Endodermal cell (in vitro differentiated cells): Measurements from ENCODE around the gene ANKFY1. TPM values are rescaled to one million over a fixed set of nuclear protein-coding genes. Genes with fewer than 3 reads are reported as not detected.

Experiments
- DNase-seq: peaks from one replicate; pipeline ENCODE4 v3.0.0-alpha.2; 2017
- H3K27ac ChIP-seq: 2 replicates; pipeline ENCODE4 v1.5.1; 2013; ENCODE audit warnings: mild to moderate bottlenecking, low read depth, low read length, moderate library complexity
- H3K27me3 ChIP-seq: 2 replicates; pipeline ENCODE4 v1.6.1; 2013; ENCODE audit warnings: mild to moderate bottlenecking, low read length, moderate library complexity; ENCODE audit not compliant: insufficient read depth, control insufficient read depth, poor library complexity, severe bottlenecking
- H3K36me3 ChIP-seq: 2 replicates; pipeline ENCODE4 v1.7.0; 2013; ENCODE audit warnings: mild to moderate bottlenecking, low read length, moderate library complexity; ENCODE audit not compliant: control insufficient read depth, insufficient read depth
- H3K4me1 ChIP-seq: one replicate; pipeline ENCODE4 v1.7.0; 2013; ENCODE audit warnings: low read length; ENCODE audit not compliant: control insufficient read depth, insufficient read depth
- H3K4me3 ChIP-seq: 2 replicates; pipeline ENCODE4 v1.5.1; 2013; ENCODE audit warnings: mild to moderate bottlenecking, low read length, moderate library complexity
- H3K9ac ChIP-seq: 2 replicates; pipeline ENCODE4 v1.6.1; 2013; ENCODE audit warnings: mild to moderate bottlenecking, low read length, moderate library complexity; ENCODE audit not compliant: poor library complexity, severe bottlenecking; ENCODE audit errors: extremely low read depth
- H3K9me3 ChIP-seq: 2 replicates; pipeline ENCODE4 v1.6.1; 2013; ENCODE audit warnings: mild to moderate bottlenecking, low read length, moderate library complexity; ENCODE audit not compliant: control insufficient read depth
- H3K27ac Mint-ChIP-seq: 2 replicates; pipeline ENCODE4 v1.8.0; 2020; ENCODE audit warnings: mixed read lengths
- H3K27me3 Mint-ChIP-seq: 2 replicates; pipeline ENCODE4 v1.8.0; 2021; ENCODE audit warnings: mild to moderate bottlenecking, mixed read lengths; ENCODE audit not compliant: insufficient read depth
- H3K36me3 Mint-ChIP-seq: 2 replicates; pipeline ENCODE4 v1.8.0; 2020; ENCODE audit warnings: low read depth, mixed read lengths
- H3K4me1 Mint-ChIP-seq: 2 replicates; pipeline ENCODE4 v1.8.0; 2020; ENCODE audit warnings: mixed read lengths
- H3K4me3 Mint-ChIP-seq: 2 replicates; pipeline ENCODE4 v1.8.0; 2020; ENCODE audit warnings: mild to moderate bottlenecking, moderate library complexity, mixed read lengths
- H3K9me3 Mint-ChIP-seq: 2 replicates; pipeline ENCODE4 v1.8.0; 2020; ENCODE audit warnings: mild to moderate bottlenecking, mixed read lengths
- WGBS, 2 experiments: methylation state at CpG; one replicate each; pipeline versions ENCODE4 v1.1.5 to v1.1.7; 2013; ENCODE audit warnings: missing lambda C conversion rate in 2 of 2, mixed read lengths in 1 of 2; ENCODE audit not compliant: insufficient coverage in 1 of 2, insufficient read length in 1 of 2; 5-methylcytosine and 5-hydroxymethylcytosine counted together
- total RNA-seq, 2 donors: library from RNA; stranded (reverse); fragmentation: NEBNext Ultra II Directional in 1 of 2; extraction: Animal tissue kit (Norgen Biotek cat#: 25700) in 1 of 2; gene quantifications; 2 replicates in 1 of 2; 3 replicates in 1 of 2; pipeline ENCODE4 v1.2.1, GENCODE V29; 2021
- TF ChIP-seq, protein P1 (sequence below): fragments of 200-600 bp; sonication (generic); conservative IDR thresholded peaks from 2 replicates; pipeline ENCODE4 v1.5.0; 2021; ENCODE audit warnings: antibody characterized with exemption, mild to moderate bottlenecking

ANKFY1 gene
- total RNA-seq, 2 donors from 2014 or later = 48.0 to 62.4 TPM

DNA sequence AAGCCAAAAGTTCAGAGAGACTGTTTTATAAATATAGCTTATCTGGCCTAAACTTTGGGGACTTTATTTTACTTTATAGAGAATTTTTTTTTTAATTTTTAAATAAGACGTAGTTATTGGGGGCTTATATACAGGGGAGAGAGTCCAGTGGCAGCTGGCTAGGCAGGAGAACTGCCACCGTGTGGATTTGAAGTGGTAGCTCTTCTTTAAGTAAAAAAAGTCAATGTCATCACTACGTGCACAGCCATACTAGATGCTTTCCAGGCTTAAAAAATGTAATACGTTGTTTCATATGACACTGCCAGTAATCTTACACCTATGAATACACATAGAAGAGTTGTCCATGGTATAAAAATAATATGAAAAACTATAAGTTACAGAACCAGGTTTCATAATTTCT lies 31.9 kb upstream of the ANKFY1 start:
- H3K4me1 Mint-ChIP-seq = peaks cover 12% of the 10 kb centered on the region
- WGBS, 2 experiments = 91 to 93% methylated on average over 2 of the region's 4 CpGs

DNA sequence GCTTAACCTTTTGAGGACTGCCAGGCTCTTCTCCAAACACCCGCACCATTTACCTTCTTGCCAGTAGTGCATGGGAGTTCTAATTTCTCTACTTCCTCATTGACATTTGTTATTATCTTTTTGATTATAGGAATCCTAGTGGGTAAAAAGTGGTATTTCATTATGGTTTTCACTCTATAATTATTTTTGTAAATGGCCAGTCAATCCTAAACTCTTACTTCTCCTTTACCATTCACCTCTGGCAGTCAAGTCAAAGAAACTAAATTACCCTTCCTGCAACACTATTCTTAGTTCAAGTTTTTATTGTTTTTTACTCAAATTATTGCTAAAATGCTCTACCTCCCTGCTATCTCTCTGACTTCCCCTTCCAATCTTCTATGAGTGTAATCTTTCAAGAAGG lies 29.8 kb upstream of the ANKFY1 start:
- peaks cover 12% of the 10 kb centered on the region for H3K4me1 Mint-ChIP-seq
- H3K27ac Mint-ChIP-seq = peak overlapping the region; percentile 27
- Histone ChIP-seq H3K27me3 (no peaks in the 10 kb centered on the region), H3K4me1 (no peaks in the 10 kb centered on the region), H3K27ac (no peak overlapping the region), H3K36me3 (peaks cover 90% of the 10 kb centered on the region), H3K9me3 (no peaks in the 10 kb centered on the region), H3K4me3 (no peak overlapping the region), H3K9ac (no peak overlapping the region)
- no peaks in the 10 kb centered on the region for H3K27me3 Mint-ChIP-seq
- no peaks in the 10 kb centered on the region for H3K9me3 Mint-ChIP-seq
- no peak overlapping the region for H3K4me3 Mint-ChIP-seq
- WGBS, 2 experiments = no CpG with 5 or more reads among the region's 1 CpG
- H3K36me3 Mint-ChIP-seq = peaks cover 56% of the 10 kb centered on the region
- DNase-seq = no peak
- TF ChIP-seq, protein P1, sequence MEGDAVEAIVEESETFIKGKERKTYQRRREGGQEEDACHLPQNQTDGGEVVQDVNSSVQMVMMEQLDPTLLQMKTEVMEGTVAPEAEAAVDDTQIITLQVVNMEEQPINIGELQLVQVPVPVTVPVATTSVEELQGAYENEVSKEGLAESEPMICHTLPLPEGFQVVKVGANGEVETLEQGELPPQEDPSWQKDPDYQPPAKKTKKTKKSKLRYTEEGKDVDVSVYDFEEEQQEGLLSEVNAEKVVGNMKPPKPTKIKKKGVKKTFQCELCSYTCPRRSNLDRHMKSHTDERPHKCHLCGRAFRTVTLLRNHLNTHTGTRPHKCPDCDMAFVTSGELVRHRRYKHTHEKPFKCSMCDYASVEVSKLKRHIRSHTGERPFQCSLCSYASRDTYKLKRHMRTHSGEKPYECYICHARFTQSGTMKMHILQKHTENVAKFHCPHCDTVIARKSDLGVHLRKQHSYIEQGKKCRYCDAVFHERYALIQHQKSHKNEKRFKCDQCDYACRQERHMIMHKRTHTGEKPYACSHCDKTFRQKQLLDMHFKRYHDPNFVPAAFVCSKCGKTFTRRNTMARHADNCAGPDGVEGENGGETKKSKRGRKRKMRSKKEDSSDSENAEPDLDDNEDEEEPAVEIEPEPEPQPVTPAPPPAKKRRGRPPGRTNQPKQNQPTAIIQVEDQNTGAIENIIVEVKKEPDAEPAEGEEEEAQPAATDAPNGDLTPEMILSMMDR = no peak

More for the DNA sequence above, 31.9 kb upstream of the ANKFY1 start:
- Histone ChIP-seq H3K27me3 (no peaks in the 10 kb centered on the region), H3K4me3 (no peak overlapping the region), H3K9ac (no peak overlapping the region), H3K4me1 (no peaks in the 10 kb centered on the region), H3K27ac (no peak overlapping the region), H3K36me3 (peaks cover 78% of the 10 kb centered on the region), H3K9me3 (no peaks in the 10 kb centered on the region)
- TF ChIP-seq, protein P1 = no peak
- H3K36me3 Mint-ChIP-seq = peaks cover 62% of the 10 kb centered on the region
- no peak overlapping the region for H3K4me3 Mint-ChIP-seq
- no peak for DNase-seq
- no peaks in the 10 kb centered on the region for H3K9me3 Mint-ChIP-seq
- no peak overlapping the region for H3K27ac Mint-ChIP-seq
- H3K27me3 Mint-ChIP-seq = no peaks in the 10 kb centered on the region

DNA sequence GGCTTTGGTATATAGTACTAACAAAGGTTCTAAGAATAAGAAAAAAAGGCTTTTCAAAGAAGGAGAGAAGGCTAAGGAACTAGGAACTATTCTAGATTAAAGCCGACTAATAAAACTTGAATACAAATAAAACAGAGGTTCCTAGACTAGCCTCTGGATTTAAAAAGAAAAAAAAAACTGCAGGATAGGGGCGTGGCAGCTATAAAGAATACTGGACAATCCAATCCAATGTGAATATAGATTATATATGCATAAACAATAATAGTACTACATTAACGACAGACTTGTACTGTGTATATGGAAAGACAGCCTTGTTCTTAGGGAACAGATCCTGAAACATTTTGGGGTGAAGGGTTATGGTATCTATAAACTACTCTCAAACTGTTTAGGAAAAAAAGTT lies 23.9 kb upstream of the ANKFY1 start:
- no peaks in the 10 kb centered on the region for H3K4me1 ChIP-seq
- H3K4me1 Mint-ChIP-seq = no peaks in the 10 kb centered on the region

More for the DNA sequence above, 23.9 kb upstream of the ANKFY1 start:
- Histone ChIP-seq H3K36me3 (peaks cover 68% of the 10 kb centered on the region), H3K9ac (no peak overlapping the region), H3K27me3 (no peaks in the 10 kb centered on the region), H3K27ac (no peak overlapping the region), H3K4me3 (no peak overlapping the region), H3K9me3 (no peaks in the 10 kb centered on the region)
- Mint-ChIP-seq H3K27me3 (no peaks in the 10 kb centered on the region), H3K27ac (no peak overlapping the region), H3K9me3 (no peaks in the 10 kb centered on the region), H3K36me3 (peaks cover 63% of the 10 kb centered on the region), H3K4me3 (no peak overlapping the region)
- TF ChIP-seq, protein P1 = no peak
- no peak for DNase-seq
- 90% methylated on average over 1 of the region's 3 CpGs; no CpG with 5 or more reads in 1 of the 2 experiments for WGBS, 2 experiments
